ENCODE measurements around the gene NKX3-2. TPM values are rescaled to one million over a fixed set of nuclear protein-coding genes. Genes with fewer than 3 reads are reported as not detected.

Gene NKX3-2
- total RNA-seq, 1 experiment from 2014 or later = not detected

GRCh38 chr4:13526658-13527057, 17.6 kb downstream of the NKX3-2 start:
- Histone ChIP-seq H3K9ac (ENCODE audit: low read length) (no peak overlapping the region), H3K79me2 (ENCODE audit: low read length) (no peaks in the 10 kb centered on the region), H3K9me2 (replicated peaks; ENCODE audit: insufficient read depth, low read length) (no peaks in the 10 kb centered on the region), H3K9me3 (ENCODE audit: low read length) (no peaks in the 10 kb centered on the region), H3K27ac (ENCODE audit: low read length) (no peak overlapping the region), H4K20me1 (ENCODE audit: insufficient read depth, low read depth, low read length) (no peaks in the 10 kb centered on the region), H3K27me3 (ENCODE audit: low read length) (0 out of 2 replicates have a peak, but pooled peaks cover 2% of the 10 kb centered on the region), H3K4me2 (ENCODE audit: low read depth, low read length, poor library complexity, severe bottlenecking) (no peak overlapping the region), H2AFZ (ENCODE audit: low read length) (no peak overlapping the region), H3K36me3 (ENCODE audit: insufficient read depth, low read length) (no peaks in the 10 kb centered on the region), H3K4me1 (ENCODE audit: low read length) (peaks cover 15% of the 10 kb centered on the region), H3K4me3 (ENCODE audit: low read length) (no peak overlapping the region)
- DNase-seq = no peak

DNA sequence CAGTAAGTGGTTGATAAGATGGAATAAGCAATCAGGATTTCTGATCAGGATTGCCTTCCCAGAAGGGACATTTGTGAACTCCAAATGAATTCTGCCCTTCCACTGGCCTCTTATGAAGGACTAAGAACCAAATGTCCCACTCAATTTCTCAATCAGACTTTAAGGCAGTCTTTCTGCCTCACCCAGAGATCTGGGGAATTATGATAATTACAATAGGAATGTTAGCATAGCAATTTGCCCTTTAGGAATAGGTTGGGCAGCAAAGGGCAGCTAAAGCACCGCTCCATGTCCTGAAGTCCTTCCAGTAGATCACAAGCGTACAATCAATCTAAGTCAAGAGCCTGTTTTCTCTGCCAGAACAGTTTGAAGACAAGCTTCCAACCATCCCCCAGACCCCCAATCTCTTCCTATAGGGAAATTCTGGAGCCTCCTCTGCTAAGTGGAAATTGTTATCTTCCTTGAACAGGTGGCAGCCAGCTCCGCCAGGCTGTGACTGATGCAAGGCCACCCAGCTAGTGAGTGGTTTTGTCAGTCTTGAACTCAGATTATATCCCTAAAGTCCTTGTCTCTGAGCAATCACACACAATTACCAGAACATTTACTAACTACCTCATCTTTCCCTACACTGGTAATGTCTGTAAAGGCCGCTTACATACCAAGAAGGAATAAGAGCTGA, 18.6 kb downstream of the NKX3-2 start:
- Histone ChIP-seq H3K9me3 (ENCODE audit: low read length) (no peaks in the 10 kb centered on the region), H4K20me1 (ENCODE audit: insufficient read depth, low read depth, low read length) (no peaks in the 10 kb centered on the region), H3K79me2 (ENCODE audit: low read length) (no peaks in the 10 kb centered on the region), H3K9ac (ENCODE audit: low read length) (no peak overlapping the region), H3K4me1 (ENCODE audit: low read length) (peaks cover 15% of the 10 kb centered on the region), H3K4me3 (ENCODE audit: low read length) (no peak overlapping the region), H3K9me2 (replicated peaks; ENCODE audit: insufficient read depth, low read length) (no peaks in the 10 kb centered on the region), H3K36me3 (ENCODE audit: insufficient read depth, low read length) (no peaks in the 10 kb centered on the region), H2AFZ (ENCODE audit: low read length) (no peak overlapping the region), H3K4me2 (ENCODE audit: low read depth, low read length, poor library complexity, severe bottlenecking) (no peak overlapping the region), H3K27ac (ENCODE audit: low read length) (no peak overlapping the region), H3K27me3 (ENCODE audit: low read length) (0 out of 2 replicates have a peak, but pooled peaks cover 2% of the 10 kb centered on the region)
- DNase-seq = no peak

DNA sequence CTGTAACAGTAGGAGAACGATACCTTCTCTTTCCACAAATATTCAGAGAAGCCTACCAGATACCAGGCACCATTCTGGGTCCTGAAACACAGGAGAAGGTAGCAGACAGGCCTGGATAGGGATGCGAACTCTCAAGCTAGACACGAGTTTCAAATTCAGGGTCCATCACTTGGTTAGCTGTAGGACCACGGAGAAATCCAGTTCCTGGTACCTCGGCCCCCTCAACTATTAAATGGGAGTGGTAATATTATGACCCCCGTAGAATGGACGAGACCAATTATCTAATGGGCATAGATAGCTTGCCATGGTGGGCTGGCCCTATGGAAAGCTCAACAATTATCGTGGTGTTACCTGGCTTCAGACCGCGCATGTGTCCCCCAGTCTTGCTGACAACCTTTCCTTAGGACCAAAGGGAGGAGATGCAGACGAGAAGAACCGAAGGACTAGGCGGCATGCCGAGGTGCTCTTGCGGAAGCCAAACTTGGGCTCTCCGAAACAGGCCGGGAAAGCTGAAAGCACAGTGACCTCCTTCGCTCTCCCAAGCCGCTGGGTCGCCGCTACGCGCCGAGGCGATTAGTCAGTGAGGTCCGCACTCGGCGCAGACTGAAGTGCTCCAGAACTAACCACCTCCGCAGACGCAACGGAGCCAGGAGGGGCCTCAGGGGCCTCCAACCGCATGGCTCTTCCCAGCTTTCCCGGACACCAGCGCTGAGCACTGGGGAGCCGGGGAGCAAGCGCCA, 19.6 kb downstream of the NKX3-2 start:
- Histone ChIP-seq H3K9me2 (replicated peaks; ENCODE audit: insufficient read depth, low read length) (no peaks in the 10 kb centered on the region), H3K9me3 (ENCODE audit: low read length) (no peaks in the 10 kb centered on the region), H3K4me3 (ENCODE audit: low read length) (no peak overlapping the region), H2AFZ (ENCODE audit: low read length) (no peak overlapping the region), H3K79me2 (ENCODE audit: low read length) (no peaks in the 10 kb centered on the region), H3K9ac (ENCODE audit: low read length) (no peak overlapping the region), H3K36me3 (ENCODE audit: insufficient read depth, low read length) (no peaks in the 10 kb centered on the region), H3K27ac (ENCODE audit: low read length) (no peak overlapping the region), H3K4me1 (ENCODE audit: low read length) (peaks cover 15% of the 10 kb centered on the region), H4K20me1 (ENCODE audit: insufficient read depth, low read depth, low read length) (no peaks in the 10 kb centered on the region), H3K4me2 (ENCODE audit: low read depth, low read length, poor library complexity, severe bottlenecking) (no peak overlapping the region), H3K27me3 (ENCODE audit: low read length) (0 out of 2 replicates have a peak, but pooled peaks cover 2% of the 10 kb centered on the region)
- DNase-seq = no peak

DNA sequence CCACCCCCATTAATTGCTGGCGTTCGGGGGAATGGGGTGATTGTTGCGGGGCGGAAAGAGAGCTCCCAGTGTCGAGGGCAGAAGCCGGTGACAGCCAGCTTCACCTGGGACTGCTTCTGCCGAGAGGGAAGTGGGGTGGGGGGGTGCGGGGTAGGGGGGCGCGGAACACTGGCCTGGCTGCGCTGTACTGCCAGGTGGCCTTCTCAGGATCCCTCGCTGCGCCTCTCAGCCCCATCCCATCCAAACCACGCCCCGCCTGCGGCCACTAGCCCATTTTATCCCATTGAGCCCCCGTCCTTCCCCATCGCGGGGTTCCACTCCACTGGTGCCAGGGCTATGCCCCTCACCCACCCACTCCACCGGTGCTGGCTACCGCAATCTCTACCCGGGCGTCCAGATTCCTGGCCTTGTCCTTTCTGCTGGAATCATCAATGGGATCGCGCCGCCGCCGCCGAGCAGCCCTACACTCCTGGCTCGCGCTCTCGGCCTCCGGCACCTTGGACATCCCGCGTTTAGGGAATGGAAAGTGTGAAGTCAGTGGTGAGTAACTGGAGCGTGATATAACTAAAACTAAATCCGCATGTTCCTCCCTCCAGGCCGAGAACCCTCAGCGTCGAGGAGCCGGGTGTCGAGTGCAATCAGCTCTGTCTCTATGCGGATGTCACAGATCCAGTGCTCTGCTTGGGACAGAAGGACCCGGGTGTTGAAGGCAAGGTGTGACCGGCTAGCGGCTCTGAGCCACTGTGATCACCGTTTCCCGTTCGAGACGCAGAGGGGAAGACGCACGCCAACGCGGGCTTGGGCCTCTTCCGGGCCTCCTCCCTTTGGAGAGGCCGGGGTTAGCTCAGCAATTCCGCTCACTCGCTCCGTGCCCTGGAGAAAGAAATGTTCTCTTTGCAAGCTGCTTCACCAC, 20.5 kb downstream of the NKX3-2 start:
- Histone ChIP-seq H3K27me3 (ENCODE audit: low read length) (0 out of 2 replicates have a peak, but pooled peaks cover 2% of the 10 kb centered on the region), H3K9me3 (ENCODE audit: low read length) (no peaks in the 10 kb centered on the region), H3K36me3 (ENCODE audit: insufficient read depth, low read length) (no peaks in the 10 kb centered on the region), H3K4me3 (ENCODE audit: low read length) (no peak overlapping the region), H3K27ac (ENCODE audit: low read length) (no peak overlapping the region), H3K9ac (ENCODE audit: low read length) (no peak overlapping the region), H3K9me2 (replicated peaks; ENCODE audit: insufficient read depth, low read length) (no peaks in the 10 kb centered on the region), H3K4me1 (ENCODE audit: low read length) (peaks cover 14% of the 10 kb centered on the region), H3K79me2 (ENCODE audit: low read length) (no peaks in the 10 kb centered on the region), H3K4me2 (ENCODE audit: low read depth, low read length, poor library complexity, severe bottlenecking) (no peak overlapping the region), H2AFZ (ENCODE audit: low read length) (no peak overlapping the region), H4K20me1 (ENCODE audit: insufficient read depth, low read depth, low read length) (no peaks in the 10 kb centered on the region)
- no peak for DNase-seq

GRCh38 chr4:13523105-13523477, 21.2 kb downstream of the NKX3-2 start:
- Histone ChIP-seq H3K79me2 (ENCODE audit: low read length) (no peaks in the 10 kb centered on the region), H3K4me1 (ENCODE audit: low read length) (peaks cover 7% of the 10 kb centered on the region), H3K36me3 (ENCODE audit: insufficient read depth, low read length) (no peaks in the 10 kb centered on the region), H2AFZ (ENCODE audit: low read length) (no peak overlapping the region), H3K9ac (ENCODE audit: low read length) (no peak overlapping the region), H3K9me3 (ENCODE audit: low read length) (no peaks in the 10 kb centered on the region), H3K4me3 (ENCODE audit: low read length) (no peak overlapping the region), H4K20me1 (ENCODE audit: insufficient read depth, low read depth, low read length) (no peaks in the 10 kb centered on the region), H3K4me2 (ENCODE audit: low read depth, low read length, poor library complexity, severe bottlenecking) (no peak overlapping the region), H3K27me3 (ENCODE audit: low read length) (0 out of 2 replicates have a peak, but pooled peaks cover 2% of the 10 kb centered on the region), H3K27ac (ENCODE audit: low read length) (no peak overlapping the region), H3K9me2 (replicated peaks; ENCODE audit: insufficient read depth, low read length) (no peaks in the 10 kb centered on the region)
- DNase-seq = no peak

DNA sequence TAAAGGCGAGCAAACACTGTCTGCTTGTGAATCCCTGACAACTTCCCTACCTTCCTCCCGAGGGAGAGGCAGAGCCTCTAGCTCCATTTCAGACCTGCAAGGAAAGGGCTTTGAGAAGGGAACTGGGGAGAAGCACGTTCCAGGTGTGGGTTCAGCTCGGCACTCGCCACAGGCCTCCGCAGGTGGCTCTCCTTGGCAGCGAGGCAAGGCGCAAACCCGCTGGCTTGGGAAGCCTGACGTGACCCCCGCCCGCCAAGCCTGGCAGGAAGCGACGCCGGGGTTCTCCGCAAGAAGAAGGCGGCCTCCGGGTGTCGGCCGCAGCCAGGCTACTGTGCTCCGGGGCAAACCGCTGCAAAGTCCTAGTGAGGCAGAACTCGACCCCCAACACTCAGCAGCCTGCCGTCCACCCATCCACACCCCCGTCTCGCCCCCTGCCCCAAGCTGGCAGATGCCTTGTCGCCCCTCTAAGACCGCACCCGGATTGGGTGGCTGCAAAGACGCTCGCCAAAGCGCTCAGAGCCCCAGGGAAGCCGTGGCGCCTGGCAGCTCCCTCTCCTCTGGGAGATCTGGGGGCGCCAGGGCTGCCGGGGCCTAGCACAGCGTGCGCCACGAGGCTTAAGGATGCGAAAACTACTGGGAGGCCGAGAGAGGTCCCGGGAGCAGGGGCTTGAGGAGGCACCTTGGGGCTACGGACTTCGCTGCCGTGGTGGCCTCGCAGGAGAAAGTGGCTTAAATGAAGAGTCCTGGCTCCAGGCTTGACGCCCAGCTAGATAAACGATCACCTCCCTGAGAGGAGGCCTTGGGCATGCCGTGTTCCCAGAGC, 21.8 kb downstream of the NKX3-2 start:
- no peaks in the 10 kb centered on the region for H3K27me3 ChIP-seq (ENCODE audit: low read length)
- DNase-seq = no peak
- no peak overlapping the region for H3K4me2 ChIP-seq (ENCODE audit: low read depth, low read length, poor library complexity, severe bottlenecking)

DNA sequence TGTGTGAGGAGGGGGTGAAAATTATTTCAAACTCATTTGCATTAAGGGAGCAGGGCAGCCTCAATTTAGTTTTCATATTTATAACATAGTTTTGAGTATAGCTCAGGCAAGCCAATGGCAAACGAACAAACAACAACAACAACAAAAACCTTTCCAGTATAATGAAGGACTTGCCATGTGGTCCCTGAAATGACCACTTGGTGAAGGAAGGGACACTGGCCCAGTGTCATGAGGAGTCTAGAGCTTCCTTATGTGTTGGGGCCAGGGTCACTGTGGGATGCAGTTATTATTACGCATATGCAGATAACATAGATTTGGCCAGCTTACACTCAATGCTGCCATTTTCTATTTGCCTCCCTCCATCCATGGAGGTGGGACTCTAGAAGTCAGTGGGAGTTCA, 23.3 kb downstream of the NKX3-2 start:
- Histone ChIP-seq H3K9ac (ENCODE audit: low read length) (no peak overlapping the region), H3K4me3 (ENCODE audit: low read length) (no peak overlapping the region), H3K9me3 (ENCODE audit: low read length) (no peaks in the 10 kb centered on the region), H3K4me1 (ENCODE audit: low read length) (peaks cover 3% of the 10 kb centered on the region; the same call in 1 of the 2 replicates), H3K27ac (ENCODE audit: low read length) (no peak overlapping the region), H3K36me3 (ENCODE audit: insufficient read depth, low read length) (no peaks in the 10 kb centered on the region), H3K27me3 (ENCODE audit: low read length) (no peaks in the 10 kb centered on the region), H3K79me2 (ENCODE audit: low read length) (no peaks in the 10 kb centered on the region), H2AFZ (ENCODE audit: low read length) (no peak overlapping the region), H3K9me2 (replicated peaks; ENCODE audit: insufficient read depth, low read length) (no peaks in the 10 kb centered on the region), H4K20me1 (ENCODE audit: insufficient read depth, low read depth, low read length) (no peaks in the 10 kb centered on the region), H3K4me2 (ENCODE audit: low read depth, low read length, poor library complexity, severe bottlenecking) (no peak overlapping the region)
- no peak for DNase-seq

More for the DNA sequence above, 21.8 kb downstream of the NKX3-2 start:
- no peaks in the 10 kb centered on the region for H3K9me3 ChIP-seq (ENCODE audit: low read length)
- H3K4me3 ChIP-seq (ENCODE audit: low read length) = no peak overlapping the region
- no peaks in the 10 kb centered on the region for H4K20me1 ChIP-seq (ENCODE audit: insufficient read depth, low read depth, low read length)
- H3K9ac ChIP-seq (ENCODE audit: low read length) = no peak overlapping the region
- H3K79me2 ChIP-seq (ENCODE audit: low read length) = no peaks in the 10 kb centered on the region
- H2AFZ ChIP-seq (ENCODE audit: low read length) = no peak overlapping the region
- H3K36me3 ChIP-seq (ENCODE audit: insufficient read depth, low read length) = no peaks in the 10 kb centered on the region
- H3K9me2 ChIP-seq (replicated peaks; ENCODE audit: insufficient read depth, low read length) = no peaks in the 10 kb centered on the region
- peaks cover 3% of the 10 kb centered on the region for H3K4me1 ChIP-seq (ENCODE audit: low read length)
- H3K27ac ChIP-seq (ENCODE audit: low read length) = no peak overlapping the region
